AG04449 (cell line): ENCODE measurements around the gene FAAP20.

Experiments used
- CTCF ChIA-PET: fragments of 350-600 bp; formaldehyde crosslinking; extraction: SDS; loops from one replicate; lab custom pipeline; 2021; ENCODE audit warnings: antibody characterized with exemption; lab: Yijun Ruan, JAX
- POLR2A ChIA-PET: fragments of 400-600, 350-600 bp; formaldehyde crosslinking; extraction: SDS; loops from one replicate; lab custom pipeline; 2020; ENCODE audit warnings: antibody characterized with exemption, inconsistent platforms; lab: Yijun Ruan, JAX
- DNase-seq: peaks from one replicate; pipeline ENCODE4 v3.0.0-alpha.2; 2010; ENCODE audit warnings: low read depth, low spot score
- H3K4me3 ChIP-seq: 2 replicates; pipeline ENCODE4 v1.5.1; 2011; ENCODE audit warnings: low read depth, mild to moderate bottlenecking, control low read depth, low read length
- TF ChIP-seq, protein P1 (sequence below): IDR thresholded peaks from one replicate; pipeline ENCODE4 v1.5.1; 2011; ENCODE audit warnings: mild to moderate bottlenecking, moderate library complexity, low read length, control low read depth, inconsistent platforms; ENCODE audit not compliant: insufficient read depth; ENCODE audit errors: missing control alignments

The FAAP20 gene

DNA sequence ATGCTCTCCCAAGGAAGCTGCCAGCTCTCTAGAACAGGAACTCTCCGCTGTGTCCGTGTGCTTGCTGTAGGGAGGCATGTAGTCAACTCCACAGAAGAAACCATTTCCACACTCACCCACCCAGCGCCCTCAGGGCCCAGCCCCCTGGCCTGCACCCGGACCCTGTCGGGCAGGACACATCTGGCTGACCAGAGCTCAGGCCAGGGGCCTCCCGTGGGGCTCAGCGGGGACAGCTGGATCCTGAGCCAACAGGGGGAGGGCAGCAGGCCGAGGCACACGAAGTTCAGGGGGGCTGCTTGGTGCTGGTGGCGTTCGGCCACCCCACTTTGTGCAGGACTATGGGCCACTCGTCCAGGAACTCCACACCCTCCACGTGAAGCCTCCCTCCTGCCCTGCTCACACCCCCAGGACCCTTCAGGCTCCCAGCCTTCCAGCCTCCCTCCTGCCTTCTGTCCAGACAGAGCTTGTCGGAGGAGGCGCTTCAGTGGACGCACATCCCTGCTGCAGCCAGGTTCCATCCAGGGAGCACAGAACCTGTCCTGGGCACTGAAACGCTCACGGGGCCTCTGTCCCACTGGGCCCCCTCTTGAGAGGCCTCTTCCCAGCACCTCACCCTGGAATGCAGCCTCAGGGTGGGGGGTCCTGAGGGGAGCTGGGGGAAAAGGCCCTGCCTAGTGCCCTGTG is 15.0 kb upstream of the FAAP20 start:
- H3K4me3 ChIP-seq: no peak overlapping the region
- CTCF ChIA-PET: interaction anchor here (0.6 to 26.3 kb wide), 5 partner anchors 12 to 175 kb away, joined by 3 to 891 read pairs (median 4); partner anchors contain the start of genes FAAP20, MORN1 and RER1
- no peak for DNase-seq
- TF ChIP-seq, protein P1, sequence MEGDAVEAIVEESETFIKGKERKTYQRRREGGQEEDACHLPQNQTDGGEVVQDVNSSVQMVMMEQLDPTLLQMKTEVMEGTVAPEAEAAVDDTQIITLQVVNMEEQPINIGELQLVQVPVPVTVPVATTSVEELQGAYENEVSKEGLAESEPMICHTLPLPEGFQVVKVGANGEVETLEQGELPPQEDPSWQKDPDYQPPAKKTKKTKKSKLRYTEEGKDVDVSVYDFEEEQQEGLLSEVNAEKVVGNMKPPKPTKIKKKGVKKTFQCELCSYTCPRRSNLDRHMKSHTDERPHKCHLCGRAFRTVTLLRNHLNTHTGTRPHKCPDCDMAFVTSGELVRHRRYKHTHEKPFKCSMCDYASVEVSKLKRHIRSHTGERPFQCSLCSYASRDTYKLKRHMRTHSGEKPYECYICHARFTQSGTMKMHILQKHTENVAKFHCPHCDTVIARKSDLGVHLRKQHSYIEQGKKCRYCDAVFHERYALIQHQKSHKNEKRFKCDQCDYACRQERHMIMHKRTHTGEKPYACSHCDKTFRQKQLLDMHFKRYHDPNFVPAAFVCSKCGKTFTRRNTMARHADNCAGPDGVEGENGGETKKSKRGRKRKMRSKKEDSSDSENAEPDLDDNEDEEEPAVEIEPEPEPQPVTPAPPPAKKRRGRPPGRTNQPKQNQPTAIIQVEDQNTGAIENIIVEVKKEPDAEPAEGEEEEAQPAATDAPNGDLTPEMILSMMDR: no peak
- POLR2A ChIA-PET: interaction anchor here (0.6 to 2.2 kb wide), 3 partner anchors 18 to 182 kb away, joined by 3 to 10 read pairs (median 9); partner anchors contain the start of genes MORN1 and RER1

DNA sequence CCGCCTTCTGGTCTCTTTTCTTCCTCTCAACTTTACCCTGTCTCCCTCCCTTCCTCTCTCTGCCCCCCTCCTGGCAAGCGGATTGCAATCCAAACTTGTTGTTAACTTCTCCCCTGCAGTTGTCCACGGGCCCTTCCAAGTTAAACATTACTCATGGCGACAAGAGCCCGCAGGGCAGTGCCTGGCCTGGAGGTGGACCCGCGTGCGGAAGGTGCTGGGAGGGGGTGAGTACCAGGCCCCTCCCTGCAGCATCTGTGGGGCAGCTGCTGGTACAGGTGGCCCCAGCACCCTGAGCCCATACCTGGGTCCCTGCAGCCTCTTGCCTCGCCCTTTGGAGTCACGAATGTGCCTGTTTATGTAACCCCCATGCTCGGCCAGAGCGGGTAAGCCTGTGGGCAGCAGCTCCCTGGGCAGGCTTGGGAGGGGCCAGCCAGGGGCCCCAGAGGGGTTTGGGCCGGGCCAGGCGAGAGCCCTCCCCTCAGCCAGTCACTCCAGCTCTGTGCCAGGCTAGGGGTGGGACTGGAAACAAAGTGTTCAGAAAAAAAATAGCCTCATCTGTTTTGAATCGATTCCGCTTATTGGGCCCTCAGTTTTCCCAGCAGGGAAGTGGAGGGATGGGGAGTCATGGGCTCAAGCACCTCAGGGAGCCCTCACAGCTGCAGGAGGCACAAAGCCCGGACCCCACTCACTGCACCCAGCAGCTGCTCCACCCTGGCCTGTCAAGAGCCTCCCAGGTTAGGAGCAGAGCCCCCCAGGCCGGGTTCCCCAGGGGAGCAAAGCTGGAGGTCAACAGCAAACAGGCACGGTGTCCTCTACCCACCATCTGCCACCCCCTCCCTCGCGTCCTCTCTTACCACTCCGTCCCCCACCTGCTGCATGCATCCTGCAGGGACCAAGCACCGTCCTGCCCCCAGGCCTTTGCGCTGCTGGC is 14.0 kb upstream of the FAAP20 start:
- TF ChIP-seq, protein P1: no peak
- H3K4me3 ChIP-seq: peak overlapping the region; percentile 32; the same call in 1 of the 2 replicates
- peak; percentile 77 for DNase-seq
- CTCF ChIA-PET: interaction anchor here (1.8 to 26.3 kb wide), 3 partner anchors 13 to 176 kb away, joined by 4 to 891 read pairs (median 19); partner anchors contain the start of genes FAAP20, MORN1 and RER1
- POLR2A ChIA-PET: interaction anchor here (0.6 to 2.2 kb wide), 6 partner anchors 16 to 183 kb away, joined by 3 to 10 read pairs (median 3); partner anchors contain the start of genes MORN1 and RER1

- POLR2A ChIA-PET: interaction anchor here (1.1 kb wide), 1 partner anchor 22 kb away, joined by 4 read pairs; no protein-coding TSS in a partner anchor
- TF ChIP-seq, protein P1: no peak
- DNase-seq: no peak
- H3K4me3 ChIP-seq: no peak overlapping the region
- CTCF ChIA-PET: interaction anchor here (1.1 to 26.3 kb wide), 4 partner anchors 11 to 178 kb away, joined by 4 to 891 read pairs (median 16); partner anchors contain the start of genes FAAP20, MORN1 and RER1
Observed at GRCh38 chr1:2206813-2207487, 12.4 kb upstream of the FAAP20 start.

GRCh38 chr1:2205191-2205952 is 10.8 kb upstream of the FAAP20 start:
- TF ChIP-seq, protein P1: no peak
- no peak for DNase-seq
- H3K4me3 ChIP-seq: peak overlapping the region; percentile 53
- ChIA-PET CTCF (interaction anchor here (1.1 to 26.3 kb wide), 4 partner anchors 10 to 179 kb away, joined by 4 to 891 read pairs (median 16); partner anchors contain the start of genes FAAP20, MORN1 and RER1), POLR2A (interaction anchor here (0.6 to 1.4 kb wide), 9 partner anchors 10 to 194 kb away, joined by 3 to 7 read pairs (median 3); partner anchors contain the start of genes MORN1 and RER1)
